WI38 (cell line): ENCODE results near the gene CBLN1.

Experiments
- H3K4me3 ChIP-seq: 2 replicates; pipeline ENCODE4 v1.5.1; 2011; ENCODE audit warnings: low read depth, mild to moderate bottlenecking, control low read depth, low read length
- TF ChIP-seq, protein P1 (sequence below): IDR thresholded peaks from 2 replicates; pipeline ENCODE4 v1.5.1; 2012; ENCODE audit warnings: low read depth, mild to moderate bottlenecking, control low read depth, low read length

The CBLN1 gene

GRCh38 chr16:49311823-49312222 is 30.2 kb upstream of the CBLN1 start:
- TF ChIP-seq, protein P1, sequence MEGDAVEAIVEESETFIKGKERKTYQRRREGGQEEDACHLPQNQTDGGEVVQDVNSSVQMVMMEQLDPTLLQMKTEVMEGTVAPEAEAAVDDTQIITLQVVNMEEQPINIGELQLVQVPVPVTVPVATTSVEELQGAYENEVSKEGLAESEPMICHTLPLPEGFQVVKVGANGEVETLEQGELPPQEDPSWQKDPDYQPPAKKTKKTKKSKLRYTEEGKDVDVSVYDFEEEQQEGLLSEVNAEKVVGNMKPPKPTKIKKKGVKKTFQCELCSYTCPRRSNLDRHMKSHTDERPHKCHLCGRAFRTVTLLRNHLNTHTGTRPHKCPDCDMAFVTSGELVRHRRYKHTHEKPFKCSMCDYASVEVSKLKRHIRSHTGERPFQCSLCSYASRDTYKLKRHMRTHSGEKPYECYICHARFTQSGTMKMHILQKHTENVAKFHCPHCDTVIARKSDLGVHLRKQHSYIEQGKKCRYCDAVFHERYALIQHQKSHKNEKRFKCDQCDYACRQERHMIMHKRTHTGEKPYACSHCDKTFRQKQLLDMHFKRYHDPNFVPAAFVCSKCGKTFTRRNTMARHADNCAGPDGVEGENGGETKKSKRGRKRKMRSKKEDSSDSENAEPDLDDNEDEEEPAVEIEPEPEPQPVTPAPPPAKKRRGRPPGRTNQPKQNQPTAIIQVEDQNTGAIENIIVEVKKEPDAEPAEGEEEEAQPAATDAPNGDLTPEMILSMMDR: no peak
- H3K4me3 ChIP-seq: no peak overlapping the region

DNA sequence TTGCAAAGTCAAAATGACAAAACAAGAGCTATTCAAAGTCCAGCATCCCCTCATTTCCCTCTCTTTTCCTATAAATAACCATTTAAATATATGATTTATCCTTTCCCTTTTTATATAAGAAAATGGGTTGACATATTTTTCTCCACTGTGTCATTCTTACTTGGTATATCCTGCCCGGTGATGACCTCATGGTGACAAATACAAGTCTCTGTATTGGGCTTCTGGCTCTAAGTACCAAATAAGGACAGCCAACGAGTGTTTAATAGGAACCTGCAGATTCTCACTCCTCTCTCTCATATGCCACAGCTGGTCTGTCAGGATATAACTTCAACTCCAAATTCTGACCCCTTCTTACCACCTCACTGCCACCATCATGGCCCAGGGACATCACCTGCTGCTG is 25.5 kb upstream of the CBLN1 start:
- no peak overlapping the region for H3K4me3 ChIP-seq
- TF ChIP-seq, protein P1: no peak

- TF ChIP-seq, protein P1: no peak
- H3K4me3 ChIP-seq: no peak overlapping the region
Measured at GRCh38 chr16:49305406-49305805, 23.8 kb upstream of the CBLN1 start.

DNA sequence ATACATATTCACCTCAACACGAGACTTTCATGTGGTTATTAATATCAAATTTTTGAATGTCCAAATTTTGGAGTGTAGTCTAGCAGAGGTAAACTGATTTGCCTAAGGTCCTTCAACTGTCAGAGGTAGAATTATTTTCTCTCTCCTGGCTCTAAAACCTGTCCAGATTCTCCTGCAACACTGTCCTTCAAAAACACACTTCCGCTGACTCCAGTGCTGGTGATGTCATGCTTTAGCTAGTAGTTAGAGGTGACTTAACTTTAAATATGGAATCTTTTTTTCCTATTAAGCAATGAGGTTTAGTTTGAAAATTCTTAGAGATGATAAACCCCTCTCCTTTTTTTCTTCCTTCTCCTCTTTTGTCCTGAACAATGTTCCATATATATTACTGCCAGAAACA is 10.8 kb upstream of the CBLN1 start:
- TF ChIP-seq, protein P1: no peak
- no peak overlapping the region for H3K4me3 ChIP-seq

DNA sequence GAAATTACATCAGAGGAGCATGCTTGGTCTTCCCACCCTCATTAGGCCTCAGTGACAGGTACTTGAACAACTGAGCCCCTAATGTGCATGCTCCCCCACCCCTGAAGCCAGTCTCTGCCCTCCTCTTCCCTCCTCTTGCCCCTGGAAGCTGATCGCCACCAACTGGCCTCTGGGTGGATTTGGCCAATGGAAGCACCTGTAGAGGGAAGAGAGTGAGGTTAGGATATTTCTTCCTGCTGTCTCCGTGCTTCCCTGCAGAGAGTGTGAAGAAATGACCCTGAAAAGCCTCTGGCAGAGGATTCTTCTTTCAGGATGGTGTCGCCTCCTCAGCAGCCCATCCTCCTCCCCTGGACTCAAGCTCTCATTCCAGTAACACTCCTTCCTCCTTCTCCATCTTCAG is 5.9 kb upstream of the CBLN1 start:
- TF ChIP-seq, protein P1: no peak
- H3K4me3 ChIP-seq: no peak overlapping the region

DNA sequence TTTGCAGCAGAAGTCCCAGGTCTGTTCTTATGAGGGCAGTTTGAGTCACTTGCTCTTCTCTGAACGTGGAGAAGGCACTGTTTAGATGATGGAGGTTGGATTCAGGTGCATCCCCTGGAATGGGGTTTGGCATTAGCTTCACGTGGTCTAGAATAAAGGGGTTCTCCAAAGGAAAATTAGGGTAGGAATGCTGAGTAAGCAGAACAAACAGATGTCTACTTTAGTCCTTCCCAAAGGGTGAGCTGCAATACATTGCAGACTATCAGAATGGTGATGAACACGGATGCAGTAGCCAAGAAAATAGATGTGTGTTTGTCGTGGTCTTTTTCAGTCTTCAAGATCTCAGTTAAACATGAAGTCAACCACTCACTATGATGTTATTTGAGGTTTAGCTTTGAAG is 3.3 kb upstream of the CBLN1 start:
- TF ChIP-seq, protein P1: no peak
- H3K4me3 ChIP-seq: no peak overlapping the region

GRCh38 chr16:49283376-49284049 is 1.9 kb upstream of the CBLN1 start:
- H3K4me3 ChIP-seq: no peak overlapping the region
- TF ChIP-seq, protein P1: no peak
